Cardiac septum (tissue), 1 donor: ENCODE results near the gene FEV. TPM values are rescaled to one million over a fixed set of nuclear protein-coding genes. Genes with fewer than 3 reads are reported as not detected.
"Not testable (repeated sequence)": the region's sequence is repeated elsewhere in the genome, so short reads cannot be mapped to it uniquely, and the experiment has no call there.

Experiments used
- DNase-seq: peaks from one replicate; pipeline ENCODE4 v3.0.0-alpha.2; 2020; ENCODE audit warnings: low spot score
- intact Hi-C: fragments of 100-400 bp; cut with DNase I; formaldehyde crosslinking; loops from one replicate; pipeline ENCODE4 v1.14.0; 2022
- microRNA-seq: library from miRNA; unstranded; fragments of <30 nt; microRNA quantifications from one replicate; pipeline ENCODE4 v1.2.0, GENCODE V29; 2020
- total RNA-seq: library from RNA; stranded (reverse); fragmentation: NEBNext Ultra II Directional; extraction: Animal tissue kit (Norgen Biotek cat#: 25700); gene quantifications from one replicate; pipeline ENCODE4 v1.2.1, GENCODE V29; 2021
- donor health status: DM: no; HTN: no; CAD: no.

The FEV gene
- total RNA-seq, 1 donor from 2014 or later: not detected

GRCh38 chr2:218956039-218956438 lies 28.9 kb downstream of the FEV start:
- intact Hi-C loops: no loop called here
- DNase-seq: no peak

GRCh38 chr2:218954541-218955300 lies 30.3 kb downstream of the FEV start:
- intact Hi-C loops: no loop called here
- DNase-seq: peak; percentile 22

- intact Hi-C loops: no loop called here
- peak; percentile 63 for DNase-seq
Observed at GRCh38 chr2:218953366-218953954, 31.5 kb downstream of the FEV start.

GRCh38 chr2:218952160-218952559 lies 32.8 kb downstream of the FEV start:
- intact Hi-C loops: no loop called here
- peak; percentile 20 for DNase-seq

- intact Hi-C loops: no loop called here
- DNase-seq: no peak
Observed at GRCh38 chr2:218946621-218947020, 38.4 kb downstream of the FEV start.

GRCh38 chr2:218944759-218945404 lies 40.1 kb downstream of the FEV start:
- DNase-seq: no peak
- intact Hi-C loops: no loop called here

GRCh38 chr2:218931751-218932150 lies 53.2 kb downstream of the FEV start:
- intact Hi-C loops: not testable (repeated sequence)

More at GRCh38 chr2:218931751-218932150, 53.2 kb downstream of the FEV start:
- DNase-seq: not testable (repeated sequence)

Small RNAs within 50 kb of the gene (microRNA-seq; reads per million reads assigned to microRNA genes)
- gene MIR375: 30.7 reads per million, percentile 43 among the genes with 10 or more reads in this experiment

Other genes starting within 250 kb of the FEV start
- 5.2 TPM for gene CYP27A1, start 203.0 kb downstream of the FEV start, total RNA-seq
- 0.13 TPM for gene PRKAG3, start 153.4 kb downstream of the FEV start, total RNA-seq
- gene WNT6, start 125.4 kb downstream of the FEV start, total RNA-seq: 0.46 TPM
- not detected for gene WNT10A, start 104.3 kb downstream of the FEV start, total RNA-seq
- not detected for gene CDK5R2, start 25.5 kb downstream of the FEV start, total RNA-seq
- gene CRYBA2, start 8.2 kb upstream of the FEV start, total RNA-seq: not detected
- not detected for gene CFAP65, start 56.3 kb upstream of the FEV start, total RNA-seq
- gene IHH, start 75.7 kb upstream of the FEV start, total RNA-seq: not detected
- gene NHEJ1, start 175.6 kb upstream of the FEV start, total RNA-seq: 6.7 TPM
- 0.48 TPM for gene SLC23A3, start 184.8 kb upstream of the FEV start, total RNA-seq
- gene CNPPD1, start 191.7 kb upstream of the FEV start, total RNA-seq: 67.6 TPM
- gene RETREG2, start 193.1 kb upstream of the FEV start, total RNA-seq: 31.2 TPM
- gene ZFAND2B, start 221.6 kb upstream of the FEV start, total RNA-seq: 23.9 TPM
- gene ABCB6, start 233.8 kb upstream of the FEV start, total RNA-seq: 17.4 TPM
- gene ATG9A, start 244.5 kb upstream of the FEV start, total RNA-seq: 66.3 TPM
- gene ANKZF1, start 244.6 kb upstream of the FEV start, total RNA-seq: 22.4 TPM